ENCODE measurements around the gene CDH15. TPM values are rescaled to one million over a fixed set of nuclear protein-coding genes. Genes with fewer than 3 reads are reported as not detected.
"Not testable (repeated sequence)": the region's sequence is repeated elsewhere in the genome, so short reads cannot be mapped to it uniquely, and the experiment has no call there.

Gene CDH15
- polyA plus RNA-seq, 2 of the 4 experiments (the other 2 are of a cell fraction), result 0.05 to 0.08 TPM

DNA sequence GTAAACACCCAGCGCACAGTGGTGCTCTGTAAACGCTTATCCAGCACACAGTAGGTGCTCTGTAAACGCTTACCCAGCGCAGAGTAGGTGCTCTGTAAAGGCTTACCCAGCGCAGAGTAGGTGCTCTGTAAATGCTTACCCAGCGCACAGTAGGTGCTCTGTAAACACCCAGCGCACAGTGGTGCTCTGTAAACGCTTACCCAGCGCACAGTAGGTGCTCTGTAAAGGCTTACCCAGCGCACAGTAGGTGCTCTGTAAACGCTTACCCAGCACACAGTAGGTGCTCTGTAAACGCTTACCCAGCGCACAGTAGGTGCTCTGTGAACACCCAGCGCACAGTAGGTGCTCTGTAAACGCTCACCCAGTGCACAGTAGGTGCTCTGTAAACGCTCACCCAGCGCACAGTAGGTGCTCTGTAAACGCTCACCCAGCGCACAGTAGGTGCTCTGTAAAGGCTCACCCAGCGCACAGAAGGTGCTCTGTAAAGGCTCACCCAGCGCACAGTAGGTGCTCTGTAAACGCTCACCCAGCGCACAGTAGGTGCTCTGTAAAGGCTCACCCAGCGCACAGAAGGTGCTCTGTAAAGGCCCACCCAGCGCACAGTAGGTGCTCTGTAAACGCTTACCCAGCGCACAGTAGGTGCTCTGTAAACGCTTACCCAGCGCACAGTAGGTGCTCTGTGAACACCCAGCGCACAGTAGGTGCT lies 14.5 kb downstream of the CDH15 start:
- H3K27ac ChIP-seq; DNase-seq (ENCODE audit: low read depth in 1 of 2, low spot score in 1 of 2); H3K9me3 ChIP-seq; POLR2A ChIA-PET; H3K4me1 ChIP-seq; H3K4me2 ChIP-seq; H3K4me3 ChIP-seq; ATAC-seq; CTCF ChIA-PET; FAIRE-seq: not testable (repeated sequence)
- TF ChIP-seq CHD4 (IDR thresholded peaks at IDR 0.05; ENCODE audit: borderline replicate concordance) (peak; percentile 97), KDM1A (IDR thresholded peaks at IDR 0.05; ENCODE audit: low read depth) (peak; percentile 66)
- WGBS (ENCODE audit: missing lambda C conversion rate), result 64% methylated on average over 11 of the region's 30 CpGs

- 57% methylated on average over 15 of the region's 20 CpGs for WGBS (ENCODE audit: missing lambda C conversion rate)
- CTCF ChIA-PET; H3K4me2 ChIP-seq; ATAC-seq; H3K9me3 ChIP-seq; H3K4me1 ChIP-seq; POLR2A ChIA-PET; H3K27ac ChIP-seq; DNase-seq (ENCODE audit: low read depth in 1 of 2, low spot score in 1 of 2); FAIRE-seq; H3K4me3 ChIP-seq: not testable (repeated sequence)
- TF ChIP-seq KDM1A (IDR thresholded peaks at IDR 0.05; ENCODE audit: low read depth), result peak; percentile 97
- peak; percentile 98; the same call in 1 of the 2 replicates for TF ChIP-seq CHD4 (IDR thresholded peaks at IDR 0.05; ENCODE audit: borderline replicate concordance)
- TF ChIP-seq HDAC2 (IDR thresholded peaks at IDR 0.05), result peak; percentile 71
Observed at GRCh38 chr16:89186593-89187031, 15.1 kb downstream of the CDH15 start.

DNA sequence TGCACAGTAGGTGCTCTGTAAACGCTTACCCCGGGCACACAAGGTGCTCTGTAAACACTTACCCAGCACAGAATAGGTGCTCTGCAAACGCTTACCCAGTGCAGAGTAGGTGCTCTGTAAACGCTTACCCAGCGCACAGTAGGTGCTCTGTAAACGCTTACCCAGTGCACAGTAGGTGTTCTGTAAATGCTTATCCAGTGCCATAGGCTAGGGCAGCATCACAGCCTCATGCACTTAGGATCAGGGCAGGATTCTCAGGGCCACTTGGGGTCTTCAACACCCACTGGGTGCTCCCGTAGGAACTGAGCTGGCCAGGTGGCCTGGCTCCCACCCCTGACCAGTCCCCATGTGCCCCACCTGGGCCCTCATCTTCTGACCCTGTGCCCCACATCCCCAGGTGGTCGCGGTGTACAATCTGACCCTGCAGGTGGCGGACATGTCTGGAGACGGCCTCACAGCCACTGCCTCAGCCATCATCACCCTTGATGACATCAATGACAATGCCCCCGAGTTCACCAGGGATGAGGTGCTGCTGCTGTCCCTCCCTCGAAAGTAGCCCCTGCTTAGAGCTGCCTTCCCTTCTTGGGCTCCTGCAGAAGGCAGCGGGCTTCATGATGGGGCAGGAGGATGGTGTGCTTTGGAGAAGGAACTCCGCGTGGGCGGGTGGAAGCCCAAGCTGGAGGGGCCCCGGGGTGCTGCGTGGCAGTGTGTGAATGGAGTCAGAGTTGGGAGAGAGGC lies 15.7 kb downstream of the CDH15 start:
- peak; percentile 84 for TF ChIP-seq KDM1A (IDR thresholded peaks at IDR 0.05; ENCODE audit: low read depth)
- no peak for TF ChIP-seq CBX2 (IDR thresholded peaks at IDR 0.05; ENCODE audit: borderline replicate concordance, low read depth)
- ChIA-PET CTCF (interaction anchor here (1.0 to 1.4 kb wide), 2 partner anchors 10 to 450 kb away, joined by 3 read pairs; no protein-coding TSS in a partner anchor), POLR2A (no interaction called here)
- DNase-seq (ENCODE audit: low read depth in 1 of 2, low spot score in 1 of 2) (peak in 1 of 2 experiments; percentile 56), FAIRE-seq (no peak), ATAC-seq (peak; percentile 35 to 38)
- Histone ChIP-seq H3K4me3 (no peak overlapping the region), H3K4me2 (no peak overlapping the region), H3K27ac (no peak overlapping the region), H3K9me3 (no peaks in the 10 kb centered on the region), H3K4me1 (0 out of 3 replicates have a peak, but pooled peaks cover 3% of the 10 kb centered on the region)
- 24% methylated on average over 14 of the region's 19 CpGs for WGBS (ENCODE audit: missing lambda C conversion rate)

DNA sequence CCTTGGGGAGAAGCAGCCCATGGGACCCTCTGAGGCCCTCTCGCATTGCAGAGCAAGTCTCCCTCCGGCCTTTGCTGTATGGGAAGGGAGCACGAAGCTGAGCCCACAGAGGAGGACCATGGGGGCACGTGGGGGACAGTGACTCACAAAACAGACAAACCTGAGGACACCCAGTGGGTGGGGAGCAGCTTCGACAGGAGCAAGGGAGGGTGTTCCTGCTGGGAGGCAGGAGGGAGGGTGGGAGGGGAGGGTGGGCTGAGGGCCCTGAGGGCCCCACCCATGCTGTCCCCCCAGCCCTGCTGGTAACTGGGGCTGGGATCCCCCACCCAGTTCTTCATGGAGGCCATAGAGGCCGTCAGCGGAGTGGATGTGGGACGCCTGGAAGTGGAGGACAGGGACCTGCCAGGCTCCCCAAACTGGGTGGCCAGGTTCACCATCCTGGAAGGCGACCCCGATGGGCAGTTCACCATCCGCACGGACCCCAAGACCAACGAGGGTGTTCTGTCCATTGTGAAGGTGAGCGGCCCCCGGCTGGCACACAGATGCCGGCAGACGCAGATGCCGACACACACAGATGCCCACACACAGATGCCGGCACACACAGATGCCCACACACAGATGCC lies 16.3 kb downstream of the CDH15 start:
- ChIA-PET CTCF (interaction anchor here (1.0 to 1.4 kb wide), 2 partner anchors 10 to 450 kb away, joined by 3 read pairs; no protein-coding TSS in a partner anchor), POLR2A (no interaction called here)
- 43% methylated on average over 15 of the region's 19 CpGs for WGBS (ENCODE audit: missing lambda C conversion rate)
- Histone ChIP-seq H3K4me2 (no peak overlapping the region), H3K4me3 (no peak overlapping the region), H3K27ac (no peak overlapping the region), H3K4me1 (0 out of 3 replicates have a peak, but pooled peaks cover 3% of the 10 kb centered on the region), H3K9me3 (no peaks in the 10 kb centered on the region)
- TF ChIP-seq TP53 (CRISPR knock-in tag; IDR thresholded peaks at IDR 0.05), result no peak
- no peak for TF ChIP-seq RCOR1 (IDR thresholded peaks at IDR 0.05; ENCODE audit: low read depth, low read length)
- no peak for TF ChIP-seq EP300 (IDR thresholded peaks at IDR 0.05)
- no peak for TF ChIP-seq BHLHE40 (IDR thresholded peaks at IDR 0.05; ENCODE audit: low read depth, low read length)
- no peak for TF ChIP-seq ZSCAN20 (CRISPR knock-in tag; IDR thresholded peaks at IDR 0.05)
- no peak for TF ChIP-seq EHMT2 (IDR thresholded peaks at IDR 0.05; ENCODE audit: low read depth)
- no peak for TF ChIP-seq HOXA7 (CRISPR knock-in tag; IDR thresholded peaks at IDR 0.05)
- no peak for TF ChIP-seq ESRRA (IDR thresholded peaks at IDR 0.05; ENCODE audit: borderline replicate concordance, low read length)
- no peak for TF ChIP-seq MAZ (IDR thresholded peaks at IDR 0.05; ENCODE audit: borderline replicate concordance, low read depth, low read length)
- no peak for TF ChIP-seq FOSB (CRISPR knock-in tag; IDR thresholded peaks at IDR 0.05)
- no peak for TF ChIP-seq FOSL2 (IDR thresholded peaks at IDR 0.05)
- no peak for TF ChIP-seq FOSL2 (CRISPR knock-in tag; IDR thresholded peaks at IDR 0.05)
- TF ChIP-seq RFX5 (IDR thresholded peaks at IDR 0.05), result no peak
- no peak for TF ChIP-seq HES2 (IDR thresholded peaks at IDR 0.05)
- TF ChIP-seq HDAC2 (IDR thresholded peaks at IDR 0.05), result no peak
- TF ChIP-seq KDM1A (IDR thresholded peaks at IDR 0.05; ENCODE audit: low read depth), result no peak
- no peak for TF ChIP-seq NR3C1 (IDR thresholded peaks at IDR 0.05)
- DNase-seq (ENCODE audit: low read depth in 1 of 2, low spot score in 1 of 2), result peak in 1 of 2 experiments; percentile 47
- peak in 1 of 2 experiments; percentile 47; a peak in 5 of 6 replicates for ATAC-seq
- no peak for FAIRE-seq

DNA sequence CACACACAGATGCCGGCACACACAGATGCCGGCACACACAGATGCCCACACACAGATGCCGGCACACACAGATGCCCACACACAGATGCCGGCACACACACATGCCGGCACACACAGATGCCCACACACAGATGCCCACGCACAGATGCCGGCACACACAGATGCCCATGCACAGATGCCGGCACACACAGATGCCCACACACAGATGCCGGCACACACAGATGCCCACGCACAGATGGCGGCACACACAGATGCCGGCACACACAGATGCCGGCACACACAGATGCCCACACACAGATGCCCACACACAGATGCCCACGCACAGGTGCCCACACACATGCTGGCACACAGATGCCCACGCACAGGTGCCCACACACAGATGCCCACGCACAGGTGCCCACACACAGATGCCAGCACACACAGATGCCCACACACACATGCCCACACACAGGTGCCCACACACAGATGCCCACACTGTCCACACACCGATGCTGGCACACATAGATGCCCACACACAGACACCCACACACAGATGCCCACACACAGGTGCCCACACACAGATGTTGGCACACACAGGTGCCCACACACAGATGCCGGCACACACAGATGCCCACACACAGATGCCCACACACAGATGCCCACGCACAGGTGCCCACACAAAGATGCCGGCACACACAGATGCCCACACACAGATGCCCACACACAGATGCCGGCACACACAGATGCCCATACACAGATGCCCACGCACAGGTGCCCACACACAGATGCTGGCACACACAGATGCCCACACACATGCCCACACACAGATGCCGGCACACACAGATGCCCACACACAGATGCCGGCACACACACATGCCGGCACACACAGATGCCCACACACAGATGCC lies 17.2 kb downstream of the CDH15 start:
- H3K4me1 ChIP-seq; CTCF ChIA-PET; H3K9me3 ChIP-seq; POLR2A ChIA-PET; DNase-seq (ENCODE audit: low read depth in 1 of 2, low spot score in 1 of 2); FAIRE-seq; H3K4me3 ChIP-seq; H3K27ac ChIP-seq; H3K4me2 ChIP-seq; ATAC-seq: not testable (repeated sequence)
- WGBS (ENCODE audit: missing lambda C conversion rate), result 87% methylated on average over 6 of the region's 25 CpGs

All from A549 (cell line).